Erythroblast (primary cell): Measurements from ENCODE around the gene GGCX.

Experiments
- GATA1 ChIP-seq: IDR thresholded peaks from 2 replicates; pipeline ENCODE4 v1.6.1; 2011; ENCODE audit warnings: low read depth, mild to moderate bottlenecking, control low read depth, low read length, moderate library complexity
- POLR2A ChIP-seq: IDR thresholded peaks from 2 replicates; pipeline ENCODE4 v1.6.1; 2011; ENCODE audit warnings: mild to moderate bottlenecking, low read length

- TF ChIP-seq POLR2A, result no peak
- TF ChIP-seq GATA1, result no peak
Measured at GRCh38 chr2:85523062-85523902, 38.0 kb downstream of the GGCX start.
